Measurements from ENCODE around the gene EFCAB6.

- TF ChIP-seq CTCF (IDR thresholded peaks at IDR 0.05) (no peak), ZFX (IDR thresholded peaks at IDR 0.05; ENCODE audit: borderline replicate concordance) (no peak)
Observed at GRCh38 chr22:43841742-43842141, 29.6 kb upstream of the EFCAB6 start.
